Kidney epithelial cell (primary cell): ENCODE data around the gene CFAP54. TPM values are rescaled to one million over a fixed set of nuclear protein-coding genes. Genes with fewer than 3 reads are reported as not detected.
"Not testable (repeated sequence)": the region's sequence is repeated elsewhere in the genome, so short reads cannot be mapped to it uniquely, and the experiment has no call there.

Experiments used
- DNase-seq: peaks from one replicate; pipeline ENCODE4 v3.0.0-alpha.2; 2010; ENCODE audit warnings: low read depth
- H3K27me3 ChIP-seq: 2 replicates; pipeline ENCODE4 v1.6.0; 2011; ENCODE audit warnings: low read length; ENCODE audit not compliant: control insufficient read depth, insufficient read depth
- H3K36me3 ChIP-seq: 2 replicates; pipeline ENCODE4 v1.5.1; 2011; ENCODE audit warnings: low read length; ENCODE audit not compliant: control insufficient read depth, insufficient read depth
- H3K4me3 ChIP-seq: 2 replicates; pipeline ENCODE4 v1.5.1; 2011; ENCODE audit warnings: low read depth, mild to moderate bottlenecking, control low read depth, low read length
- CTCF ChIP-seq: IDR thresholded peaks from 2 replicates; pipeline ENCODE4 v1.5.1; 2011; ENCODE audit warnings: mild to moderate bottlenecking, moderate library complexity, low read length, control low read depth, inconsistent platforms; ENCODE audit not compliant: insufficient read depth, poor library complexity, severe bottlenecking
- total RNA-seq: library from RNA; depleted of rRNA; stranded (reverse); fragments of >200 nt; gene quantifications from 2 replicates; pipeline ENCODE4 v1.2.3, GENCODE V29; 2015

CFAP54 gene
- total RNA-seq, 1 donor from 2014 or later: 0.79 TPM

GRCh38 chr12:96670334-96670899, 181.0 kb downstream of the CFAP54 start:
- no peaks in the 10 kb centered on the region for H3K36me3 ChIP-seq
- no peak overlapping the region for H3K4me3 ChIP-seq
- no peak for TF ChIP-seq CTCF
- DNase-seq: no peak
- no peaks in the 10 kb centered on the region for H3K27me3 ChIP-seq

- not testable (repeated sequence) for H3K4me3 ChIP-seq, H3K36me3 ChIP-seq, DNase-seq, H3K27me3 ChIP-seq
Observed at GRCh38 chr12:96675519-96675918, 186.1 kb downstream of the CFAP54 start.

DNA sequence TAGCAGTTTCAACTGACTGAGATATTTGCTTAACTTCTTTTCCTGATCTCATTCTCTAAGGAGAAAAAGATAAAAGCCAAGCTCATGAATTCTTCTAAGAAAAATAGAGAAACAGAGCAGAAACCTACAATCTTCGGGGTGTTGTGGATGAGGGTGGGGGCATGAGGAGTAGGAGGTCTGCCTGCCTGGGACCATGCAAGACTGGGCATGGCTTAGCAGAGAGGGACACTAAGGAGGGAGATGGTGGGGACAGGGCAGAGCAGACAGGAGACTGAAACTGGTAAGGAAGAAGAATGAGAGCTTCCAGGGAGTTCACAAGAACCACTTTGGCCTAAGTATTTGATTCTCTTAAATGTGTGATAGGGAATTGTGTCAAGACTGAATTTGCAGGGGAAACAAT, 188.0 kb downstream of the CFAP54 start:
- no peak for TF ChIP-seq CTCF
- no peak overlapping the region for H3K4me3 ChIP-seq

DNA sequence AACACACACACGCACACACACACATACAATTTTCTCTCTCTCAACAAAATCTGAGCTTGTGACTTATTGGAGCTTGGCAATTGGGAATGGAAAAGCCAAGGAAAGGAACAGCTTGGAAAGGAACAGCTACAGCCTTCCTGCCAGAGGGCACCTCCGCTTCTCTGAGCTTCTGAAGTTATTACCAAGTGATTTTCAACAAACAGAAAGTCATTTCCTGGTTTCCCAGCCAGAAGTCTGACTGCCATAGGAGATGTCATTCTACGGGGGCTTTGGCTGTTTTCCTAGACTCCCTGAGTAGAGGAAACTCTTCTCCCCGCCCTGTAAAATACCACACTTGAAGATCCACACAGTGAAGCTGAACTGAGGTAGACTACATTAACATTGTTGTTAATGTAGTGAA, 198.3 kb downstream of the CFAP54 start:
- no peaks in the 10 kb centered on the region for H3K27me3 ChIP-seq
- no peak for DNase-seq
- no peak for TF ChIP-seq CTCF
- H3K36me3 ChIP-seq: no peaks in the 10 kb centered on the region
- no peak overlapping the region for H3K4me3 ChIP-seq

More for the DNA sequence above, 188.0 kb downstream of the CFAP54 start:
- DNase-seq: no peak
- no peaks in the 10 kb centered on the region for H3K36me3 ChIP-seq
- H3K27me3 ChIP-seq: no peaks in the 10 kb centered on the region

DNA sequence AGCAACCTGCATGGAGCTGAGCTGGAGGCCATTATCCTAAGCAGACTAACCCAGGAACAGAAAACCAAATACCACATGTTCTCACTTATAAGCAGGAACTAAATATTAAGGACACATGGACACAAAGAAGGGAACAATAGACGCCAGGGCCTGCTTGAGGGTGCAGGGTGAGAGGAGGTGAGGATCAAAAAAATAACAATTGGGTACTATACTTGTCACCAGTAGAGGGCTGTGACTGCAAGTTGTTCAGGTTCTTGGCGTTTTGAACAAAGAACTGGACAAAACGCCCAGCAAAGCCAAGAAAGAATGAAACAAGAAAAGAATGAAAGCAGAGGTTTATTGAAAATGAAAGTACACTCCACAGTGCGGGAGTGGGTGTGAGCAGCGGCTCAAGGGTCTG, 209.1 kb downstream of the CFAP54 start:
- no peak for DNase-seq
- no peak overlapping the region for H3K4me3 ChIP-seq
- H3K27me3 ChIP-seq: no peaks in the 10 kb centered on the region
- no peaks in the 10 kb centered on the region for H3K36me3 ChIP-seq
- TF ChIP-seq CTCF: no peak

DNA sequence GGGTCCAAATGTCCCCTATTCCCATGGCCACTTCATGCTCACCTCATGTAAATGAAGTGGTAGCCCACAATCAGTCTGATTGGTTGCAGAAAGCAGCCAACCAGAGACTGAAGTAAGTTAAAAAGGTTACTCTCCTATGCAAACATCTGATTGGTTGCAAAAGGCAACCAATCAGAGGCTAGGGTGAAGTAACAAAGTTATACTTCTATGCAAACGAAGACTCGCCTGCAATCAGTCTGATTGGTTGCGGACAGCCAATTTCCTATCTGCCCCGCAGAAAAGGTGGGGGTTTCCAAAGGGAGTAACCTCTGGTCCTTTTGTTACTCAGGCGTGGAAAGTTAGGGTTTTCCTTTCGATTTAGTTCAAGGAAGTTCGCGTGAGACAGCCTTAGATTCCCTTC, 209.6 kb downstream of the CFAP54 start:
- no peak for DNase-seq
- H3K27me3 ChIP-seq: no peaks in the 10 kb centered on the region
- TF ChIP-seq CTCF: no peak
- H3K4me3 ChIP-seq: no peak overlapping the region
- H3K36me3 ChIP-seq: no peaks in the 10 kb centered on the region
